ENCODE data around the gene WDR64.

Gene WDR64

DNA sequence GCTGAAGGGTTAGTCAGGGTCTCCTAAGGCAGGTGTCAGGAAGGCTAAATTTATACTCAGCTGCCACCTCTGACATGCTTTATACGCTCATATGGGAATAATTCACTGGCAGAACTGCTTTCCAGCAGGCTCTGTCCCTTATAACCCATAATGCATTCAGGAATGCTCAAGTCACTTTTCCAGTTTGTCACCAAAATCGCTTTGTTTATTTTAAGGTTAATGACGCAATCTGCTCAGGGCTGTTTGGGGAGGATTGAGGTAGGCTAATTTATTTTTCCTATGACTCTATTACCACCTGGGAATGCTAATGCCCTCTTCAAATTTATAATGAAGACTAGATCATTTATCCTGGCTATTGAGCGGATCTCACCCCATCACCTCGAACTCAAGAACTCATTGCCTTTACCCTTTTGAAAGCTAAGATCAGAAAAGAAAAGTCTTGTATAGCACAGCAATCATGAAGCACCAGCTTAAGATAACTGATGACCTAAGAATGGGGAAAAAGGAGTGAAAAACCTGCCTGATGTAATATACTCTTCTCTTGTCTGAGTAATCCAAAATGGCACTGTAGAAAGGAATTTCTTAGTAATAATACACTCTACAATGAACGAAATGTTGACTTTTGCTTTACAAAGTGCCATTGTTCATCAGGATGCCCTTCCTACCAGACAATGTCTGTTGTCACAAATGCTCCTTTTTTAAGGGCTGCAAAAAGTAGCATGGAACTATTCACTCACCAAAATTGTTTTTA lies 98.0 kb downstream of the WDR64 start:
- H3K27me3 ChIP-seq (ENCODE audit: control insufficient read depth in 5 of 5, insufficient read depth in 4 of 5, low read length in 5 of 5) = peaks cover 0 to 9% (median 5%) of the 10 kb centered on the region in 5 donors
- no peak overlapping the region for H3K9ac ChIP-seq (ENCODE audit: low read length in 5 of 5)
- H3K27ac ChIP-seq (ENCODE audit: low read depth, low read length) = no peak overlapping the region
- H3K36me3 ChIP-seq (ENCODE audit: control insufficient read depth in 5 of 5, insufficient read depth in 5 of 5, low read length in 5 of 5) = no peaks in the 10 kb centered on the region
- peaks cover 0 to 6% (median 3%) of the 10 kb centered on the region in 5 donors for H3K4me1 ChIP-seq (ENCODE audit: control insufficient read depth in 5 of 5, insufficient read depth in 5 of 5, low read length in 5 of 5)
- no peaks in the 10 kb centered on the region for H3K9me3 ChIP-seq (ENCODE audit: control insufficient read depth in 5 of 5, low read length in 5 of 5)
- H3K4me3 ChIP-seq (ENCODE audit: low read depth in 1 of 5, low read length in 5 of 5) = no peak overlapping the region

DNA sequence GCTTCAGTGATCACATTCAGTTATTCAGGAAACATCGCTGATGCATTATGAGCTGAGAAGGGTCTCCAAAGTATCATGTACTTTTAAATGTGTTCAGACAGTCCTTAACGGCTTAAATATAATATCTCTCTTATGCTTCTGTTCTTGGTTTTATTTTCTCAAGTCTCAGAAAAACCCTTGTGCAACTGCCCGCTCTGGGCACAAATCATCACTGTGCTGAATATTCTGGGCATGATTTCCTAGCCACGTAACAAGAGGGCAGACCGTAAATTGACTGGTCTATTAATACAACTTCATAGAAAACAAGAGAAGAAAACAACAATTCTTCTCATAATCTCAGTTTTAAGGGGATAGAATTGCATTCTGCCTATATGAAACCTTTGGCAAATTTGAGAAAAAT lies 99.4 kb downstream of the WDR64 start:
- Histone ChIP-seq H3K9me3 (ENCODE audit: control insufficient read depth in 5 of 5, low read length in 5 of 5) (no peaks in the 10 kb centered on the region), H3K4me3 (ENCODE audit: low read depth in 1 of 5, low read length in 5 of 5) (no peak overlapping the region), H3K9ac (ENCODE audit: low read length in 5 of 5) (no peak overlapping the region), H3K4me1 (ENCODE audit: control insufficient read depth in 5 of 5, insufficient read depth in 5 of 5, low read length in 5 of 5) (peaks cover 0 to 6% (median 3%) of the 10 kb centered on the region in 5 donors), H3K27ac (ENCODE audit: low read depth, low read length) (no peak overlapping the region), H3K27me3 (ENCODE audit: control insufficient read depth in 5 of 5, insufficient read depth in 4 of 5, low read length in 5 of 5) (peaks cover 0 to 9% (median 4%) of the 10 kb centered on the region in 5 donors), H3K36me3 (ENCODE audit: control insufficient read depth in 5 of 5, insufficient read depth in 5 of 5, low read length in 5 of 5) (no peaks in the 10 kb centered on the region)

DNA sequence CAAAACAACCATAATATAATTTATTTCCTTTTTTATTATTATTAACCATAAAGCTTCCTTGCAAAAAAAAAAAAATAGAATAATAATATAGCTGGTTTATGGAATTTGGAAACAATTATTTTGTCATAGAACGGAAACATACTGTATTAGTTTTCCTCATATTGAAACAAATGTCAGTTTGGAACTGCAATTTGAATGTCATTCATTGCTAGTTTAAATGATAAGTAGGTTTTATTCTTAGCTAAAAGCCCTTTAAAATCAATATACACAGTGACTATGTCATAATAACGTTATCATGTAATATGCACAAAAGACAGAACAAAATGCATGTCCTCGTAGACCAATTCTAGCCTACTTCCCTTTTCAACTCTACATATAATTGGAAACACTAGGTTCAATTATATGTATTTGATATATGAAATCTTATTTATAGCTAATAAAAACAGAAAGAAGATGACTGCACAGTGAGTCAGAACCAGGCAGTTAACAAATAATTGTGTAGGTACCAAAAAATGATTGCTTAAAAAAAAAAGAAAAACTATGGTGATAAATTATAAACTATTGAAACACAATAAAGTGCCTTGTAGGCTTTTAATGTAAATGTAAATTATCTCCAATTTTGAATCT lies 110.7 kb downstream of the WDR64 start:
- peaks cover 0 to 2% (median 0%) of the 10 kb centered on the region in 5 donors for H3K27me3 ChIP-seq (ENCODE audit: control insufficient read depth in 5 of 5, insufficient read depth in 4 of 5, low read length in 5 of 5)
- H3K9me3 ChIP-seq (ENCODE audit: control insufficient read depth in 5 of 5, low read length in 5 of 5) = no peaks in the 10 kb centered on the region
- no peak overlapping the region for H3K4me3 ChIP-seq (ENCODE audit: low read depth in 1 of 5, low read length in 5 of 5)
- no peaks in the 10 kb centered on the region for H3K36me3 ChIP-seq (ENCODE audit: control insufficient read depth in 5 of 5, insufficient read depth in 5 of 5, low read length in 5 of 5)
- no peak overlapping the region for H3K9ac ChIP-seq (ENCODE audit: low read length in 5 of 5)
- H3K4me1 ChIP-seq (ENCODE audit: control insufficient read depth in 5 of 5, insufficient read depth in 5 of 5, low read length in 5 of 5) = no peaks in the 10 kb centered on the region
- no peak overlapping the region for H3K27ac ChIP-seq (ENCODE audit: low read depth, low read length)

DNA sequence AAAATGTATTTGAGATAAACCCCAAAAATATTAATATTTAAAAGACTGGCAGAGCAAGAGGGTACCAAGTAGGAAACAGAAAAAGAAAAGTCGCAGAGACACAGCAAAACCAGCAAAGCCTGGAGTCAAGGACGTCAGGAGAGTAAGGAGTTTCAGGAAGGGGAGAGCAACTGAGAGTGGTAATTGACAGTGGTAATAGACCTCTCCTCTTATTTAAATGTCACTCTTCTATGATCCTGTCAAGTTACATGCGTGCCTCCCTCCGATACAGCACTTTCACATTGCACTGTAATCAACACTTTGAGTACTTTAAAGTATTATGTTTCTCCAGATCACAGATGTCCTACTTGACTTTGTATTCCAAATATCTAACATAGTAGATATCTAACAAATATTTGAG lies 113.3 kb downstream of the WDR64 start:
- Histone ChIP-seq H3K4me3 (ENCODE audit: low read depth in 1 of 5, low read length in 5 of 5) (no peak overlapping the region), H3K36me3 (ENCODE audit: control insufficient read depth in 5 of 5, insufficient read depth in 5 of 5, low read length in 5 of 5) (no peaks in the 10 kb centered on the region), H3K4me1 (ENCODE audit: control insufficient read depth in 5 of 5, insufficient read depth in 5 of 5, low read length in 5 of 5) (no peaks in the 10 kb centered on the region), H3K9ac (ENCODE audit: low read length in 5 of 5) (no peak overlapping the region), H3K27me3 (ENCODE audit: control insufficient read depth in 5 of 5, insufficient read depth in 4 of 5, low read length in 5 of 5) (peaks cover 0 to 2% (median 0%) of the 10 kb centered on the region in 5 donors), H3K9me3 (ENCODE audit: control insufficient read depth in 5 of 5, low read length in 5 of 5) (no peaks in the 10 kb centered on the region), H3K27ac (ENCODE audit: low read depth, low read length) (no peak overlapping the region)

DNA sequence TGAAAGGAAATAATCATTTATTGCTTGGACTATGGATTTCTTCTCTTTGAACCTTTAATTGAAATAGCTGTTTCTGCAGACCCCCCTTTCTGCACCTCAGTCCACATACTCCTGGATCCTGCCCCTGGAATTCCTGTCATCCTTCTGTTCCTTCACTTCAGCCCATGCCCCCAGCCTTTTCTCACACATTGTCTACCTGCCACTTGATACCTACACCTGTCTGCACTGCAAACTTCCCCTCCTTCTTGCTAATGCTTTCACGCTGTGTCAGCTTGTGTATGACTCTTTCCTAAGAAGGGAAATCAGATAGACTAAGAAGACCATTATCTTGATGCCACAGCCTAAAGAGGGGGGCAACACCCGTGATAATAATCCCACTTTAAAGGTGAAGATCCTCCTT lies 115.7 kb downstream of the WDR64 start:
- no peaks in the 10 kb centered on the region for H3K36me3 ChIP-seq (ENCODE audit: control insufficient read depth in 5 of 5, insufficient read depth in 5 of 5, low read length in 5 of 5)

DNA sequence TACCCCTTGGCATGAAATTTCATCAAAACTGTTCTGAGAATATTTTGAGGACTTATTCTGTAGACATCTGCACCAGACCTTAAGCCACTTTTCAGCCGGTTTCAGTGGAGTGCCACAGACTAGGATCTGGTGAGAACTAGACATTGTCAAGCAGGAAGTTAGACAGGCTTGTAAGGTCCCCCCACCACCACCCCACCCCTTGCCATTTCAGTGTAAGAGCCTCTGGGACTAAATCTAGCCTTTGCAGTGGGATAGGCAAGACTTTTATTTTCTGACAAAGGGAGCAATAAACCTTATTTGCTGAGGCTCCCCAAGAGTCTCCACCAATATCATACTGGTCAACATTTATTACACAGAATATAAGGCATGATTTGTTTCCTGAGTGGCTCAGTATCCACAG lies 118.0 kb downstream of the WDR64 start:
- Histone ChIP-seq H3K4me1 (ENCODE audit: control insufficient read depth in 5 of 5, insufficient read depth in 5 of 5, low read length in 5 of 5) (no peaks in the 10 kb centered on the region), H3K4me3 (ENCODE audit: low read depth in 1 of 5, low read length in 5 of 5) (no peak overlapping the region), H3K27me3 (ENCODE audit: control insufficient read depth in 5 of 5, insufficient read depth in 4 of 5, low read length in 5 of 5) (no peaks in the 10 kb centered on the region), H3K9me3 (ENCODE audit: control insufficient read depth in 5 of 5, low read length in 5 of 5) (no peaks in the 10 kb centered on the region), H3K9ac (ENCODE audit: low read length in 5 of 5) (no peak overlapping the region), H3K27ac (ENCODE audit: low read depth, low read length) (no peak overlapping the region), H3K36me3 (ENCODE audit: control insufficient read depth in 5 of 5, insufficient read depth in 5 of 5, low read length in 5 of 5) (no peaks in the 10 kb centered on the region)

More for the DNA sequence above, 115.7 kb downstream of the WDR64 start:
- peaks cover 0 to 2% (median 0%) of the 10 kb centered on the region in 5 donors for H3K27me3 ChIP-seq (ENCODE audit: control insufficient read depth in 5 of 5, insufficient read depth in 4 of 5, low read length in 5 of 5)
- no peak overlapping the region for H3K9ac ChIP-seq (ENCODE audit: low read length in 5 of 5)
- H3K4me1 ChIP-seq (ENCODE audit: control insufficient read depth in 5 of 5, insufficient read depth in 5 of 5, low read length in 5 of 5) = no peaks in the 10 kb centered on the region
- H3K27ac ChIP-seq (ENCODE audit: low read depth, low read length) = no peak overlapping the region
- no peak overlapping the region for H3K4me3 ChIP-seq (ENCODE audit: low read depth in 1 of 5, low read length in 5 of 5)
- no peaks in the 10 kb centered on the region for H3K9me3 ChIP-seq (ENCODE audit: control insufficient read depth in 5 of 5, low read length in 5 of 5)

DNA sequence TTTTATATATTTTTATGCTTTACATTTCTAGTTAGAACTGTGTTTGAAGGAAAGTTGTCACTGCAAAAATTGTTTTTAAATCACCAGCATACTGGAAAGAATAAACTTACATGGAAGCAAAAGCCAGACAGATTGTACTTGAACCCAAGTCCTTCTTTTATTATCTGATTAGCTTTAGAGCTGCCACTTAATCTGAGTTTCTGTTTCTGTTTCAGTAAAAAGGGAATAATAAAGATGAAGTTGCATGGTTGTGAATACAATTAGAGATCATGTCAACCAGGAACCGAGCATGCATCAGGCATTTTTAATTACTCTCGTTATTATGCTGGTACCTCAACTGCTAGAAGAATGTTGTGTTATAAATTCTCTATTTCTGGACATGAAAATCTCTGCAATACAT lies 119.0 kb downstream of the WDR64 start:
- H3K4me3 ChIP-seq (ENCODE audit: low read depth in 1 of 5, low read length in 5 of 5) = no peak overlapping the region
- no peaks in the 10 kb centered on the region for H3K36me3 ChIP-seq (ENCODE audit: control insufficient read depth in 5 of 5, insufficient read depth in 5 of 5, low read length in 5 of 5)
- H3K9ac ChIP-seq (ENCODE audit: low read length in 5 of 5) = no peak overlapping the region
- H3K27ac ChIP-seq (ENCODE audit: low read depth, low read length) = no peak overlapping the region
- no peaks in the 10 kb centered on the region for H3K4me1 ChIP-seq (ENCODE audit: control insufficient read depth in 5 of 5, insufficient read depth in 5 of 5, low read length in 5 of 5)
- no peaks in the 10 kb centered on the region for H3K27me3 ChIP-seq (ENCODE audit: control insufficient read depth in 5 of 5, insufficient read depth in 4 of 5, low read length in 5 of 5)
- no peaks in the 10 kb centered on the region for H3K9me3 ChIP-seq (ENCODE audit: control insufficient read depth in 5 of 5, low read length in 5 of 5)

DNA sequence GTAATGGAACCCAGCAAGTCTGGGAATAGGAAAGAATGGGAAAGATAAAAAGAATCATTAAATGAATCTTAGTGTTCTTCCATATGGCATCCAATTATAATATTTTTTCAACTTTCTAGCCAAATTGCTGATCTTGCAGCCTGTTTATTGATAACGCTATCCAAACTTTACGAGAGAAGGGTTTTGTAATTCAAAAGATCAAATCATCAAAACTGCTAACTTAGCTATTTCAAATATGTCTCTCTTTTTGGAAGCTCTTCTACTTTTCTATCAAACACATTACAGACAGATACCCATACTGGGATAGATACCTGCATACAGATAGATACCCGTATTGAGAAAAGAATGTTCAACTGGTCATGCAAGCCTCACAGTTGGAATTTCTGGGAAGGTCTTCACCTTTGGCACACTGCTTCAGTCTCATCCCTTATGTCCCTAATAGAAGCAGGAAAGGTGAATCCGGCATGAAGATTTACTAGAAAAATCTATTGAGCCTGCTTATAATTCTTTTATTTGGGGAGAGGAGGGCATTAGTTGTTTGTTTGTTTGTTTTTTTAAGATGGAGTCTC lies 120.9 kb downstream of the WDR64 start:
- no peaks in the 10 kb centered on the region for H3K4me1 ChIP-seq (ENCODE audit: control insufficient read depth in 5 of 5, insufficient read depth in 5 of 5, low read length in 5 of 5)
- H3K27me3 ChIP-seq (ENCODE audit: control insufficient read depth in 5 of 5, insufficient read depth in 4 of 5, low read length in 5 of 5) = no peaks in the 10 kb centered on the region
- H3K27ac ChIP-seq (ENCODE audit: low read depth, low read length) = no peak overlapping the region
- H3K9me3 ChIP-seq (ENCODE audit: control insufficient read depth in 5 of 5, low read length in 5 of 5) = no peaks in the 10 kb centered on the region
- no peak overlapping the region for H3K4me3 ChIP-seq (ENCODE audit: low read depth in 1 of 5, low read length in 5 of 5)
- H3K9ac ChIP-seq (ENCODE audit: low read length in 5 of 5) = no peak overlapping the region
- no peaks in the 10 kb centered on the region for H3K36me3 ChIP-seq (ENCODE audit: control insufficient read depth in 5 of 5, insufficient read depth in 5 of 5, low read length in 5 of 5)

DNA sequence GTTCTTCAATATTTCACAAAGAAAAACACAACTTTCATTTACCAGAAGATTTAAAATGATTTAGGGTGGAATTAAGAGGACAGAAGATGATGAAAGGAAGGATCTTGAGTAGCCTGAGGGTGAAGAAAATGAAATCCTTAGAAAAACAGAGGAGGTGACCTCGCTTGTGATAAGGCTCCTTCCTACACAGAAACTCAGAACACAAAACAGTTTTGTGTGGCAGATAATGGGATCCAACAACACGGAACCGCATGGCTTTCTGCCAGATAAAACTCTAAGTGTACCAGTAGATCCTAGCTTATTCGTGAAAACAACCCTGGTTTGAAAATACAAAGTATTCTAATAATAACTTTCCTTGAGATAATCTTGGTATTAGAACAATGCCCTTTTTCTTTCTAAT lies 121.9 kb downstream of the WDR64 start:
- no peak overlapping the region for H3K27ac ChIP-seq (ENCODE audit: low read depth, low read length)
- no peaks in the 10 kb centered on the region for H3K4me1 ChIP-seq (ENCODE audit: control insufficient read depth in 5 of 5, insufficient read depth in 5 of 5, low read length in 5 of 5)
- no peaks in the 10 kb centered on the region for H3K9me3 ChIP-seq (ENCODE audit: control insufficient read depth in 5 of 5, low read length in 5 of 5)
- no peak overlapping the region for H3K9ac ChIP-seq (ENCODE audit: low read length in 5 of 5)
- H3K36me3 ChIP-seq (ENCODE audit: control insufficient read depth in 5 of 5, insufficient read depth in 5 of 5, low read length in 5 of 5) = no peaks in the 10 kb centered on the region
- no peaks in the 10 kb centered on the region for H3K27me3 ChIP-seq (ENCODE audit: control insufficient read depth in 5 of 5, insufficient read depth in 4 of 5, low read length in 5 of 5)
- no peak overlapping the region for H3K4me3 ChIP-seq (ENCODE audit: low read depth in 1 of 5, low read length in 5 of 5)

DNA sequence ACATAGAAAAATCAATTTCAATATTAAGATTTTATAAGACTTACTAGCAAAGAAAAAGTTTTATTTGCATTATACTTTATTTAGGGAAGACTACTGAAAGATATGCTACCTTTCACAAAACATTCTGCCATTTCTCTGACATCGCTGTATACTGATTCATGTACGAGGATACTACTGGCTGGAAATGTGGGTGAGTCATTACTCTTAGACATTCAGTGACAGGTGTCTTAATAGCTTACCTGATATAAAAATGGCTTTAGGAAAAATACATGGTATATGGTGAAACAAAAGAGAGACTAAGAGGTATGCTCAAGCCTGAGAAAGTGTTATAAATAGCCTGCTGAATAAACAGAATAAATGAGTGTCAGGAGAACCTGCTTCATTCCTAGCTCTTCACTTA lies 122.9 kb downstream of the WDR64 start:
- Histone ChIP-seq H3K36me3 (ENCODE audit: control insufficient read depth in 5 of 5, insufficient read depth in 5 of 5, low read length in 5 of 5) (no peaks in the 10 kb centered on the region), H3K9ac (ENCODE audit: low read length in 5 of 5) (no peak overlapping the region), H3K4me3 (ENCODE audit: low read depth in 1 of 5, low read length in 5 of 5) (no peak overlapping the region), H3K9me3 (ENCODE audit: control insufficient read depth in 5 of 5, low read length in 5 of 5) (no peaks in the 10 kb centered on the region), H3K27me3 (ENCODE audit: control insufficient read depth in 5 of 5, insufficient read depth in 4 of 5, low read length in 5 of 5) (no peaks in the 10 kb centered on the region), H3K4me1 (ENCODE audit: control insufficient read depth in 5 of 5, insufficient read depth in 5 of 5, low read length in 5 of 5) (no peaks in the 10 kb centered on the region), H3K27ac (ENCODE audit: low read depth, low read length) (no peak overlapping the region)
